IMR-90 (cell line): Measurements from ENCODE around the gene SUPV3L1. TPM values are rescaled to one million over a fixed set of nuclear protein-coding genes. Genes with fewer than 3 reads are reported as not detected.

Source experiments
- ATAC-seq: fragments of 200-7000 bp; cut with Tn5 transposase; 2 replicates; pipeline ENCODE4 v1.9.1; 2020; ENCODE audit warnings: low read depth, mild to moderate bottlenecking, moderate library complexity
- BruUV-seq: library from RNA; stranded (reverse); fragments of 400-500 nt; replicated peaks from 2 replicates; lab custom pipeline; 2021; lab: Mats Ljungman, UMichigan
- CTCF ChIA-PET: fragments of 300-600 bp; formaldehyde crosslinking; extraction: SDS; loops from one replicate; lab custom pipeline; 2021; ENCODE audit warnings: antibody characterized with exemption; lab: Yijun Ruan, JAX
- POLR2A ChIA-PET: fragments of 300-600 bp; sonication (Branson Sonifier 250); formaldehyde crosslinking; loops from one replicate; lab custom pipeline; 2022; ENCODE audit warnings: antibody characterized with exemption; ENCODE audit not compliant: unreplicated experiment; lab: Charles Lee
- DNase-seq: peaks from one replicate; pipeline ENCODE4 v3.0.0; 2013
- H2AFZ ChIP-seq: replicated peaks from 2 replicates; pipeline ENCODE3; 2013; ENCODE audit warnings: low read length, mild to moderate bottlenecking; ENCODE audit not compliant: poor library complexity
- H2AK5ac ChIP-seq: 2 replicates; pipeline ENCODE4 v1.6.1; 2013; ENCODE audit warnings: low read depth, low read length, inconsistent platforms
- H2AK9ac ChIP-seq: replicated peaks from 2 replicates; pipeline ENCODE3; 2013; ENCODE audit warnings: mild to moderate bottlenecking, low read depth, low read length, moderate library complexity; ENCODE audit not compliant: poor library complexity
- H2BK120ac ChIP-seq: 2 replicates; pipeline ENCODE4 v1.6.1; 2013; ENCODE audit warnings: low read depth, low read length, inconsistent platforms
- H2BK15ac ChIP-seq: 3 replicates; pipeline ENCODE4 v1.6.1; 2013; ENCODE audit warnings: low read depth, low read length, inconsistent platforms
- H2BK20ac ChIP-seq: 2 replicates; pipeline ENCODE4 v1.6.1; 2013; ENCODE audit warnings: low read depth, mild to moderate bottlenecking, inconsistent platforms, low read length, moderate library complexity
- H2BK5ac ChIP-seq: 2 replicates; pipeline ENCODE4 v1.6.1; 2013; ENCODE audit warnings: mild to moderate bottlenecking, low read depth, low read length, inconsistent platforms; ENCODE audit not compliant: poor library complexity, severe bottlenecking
- H3K14ac ChIP-seq: replicated peaks from 2 replicates; pipeline ENCODE4 v1.6.1; 2013; ENCODE audit warnings: low read depth, low read length, inconsistent platforms
- H3K18ac ChIP-seq: 2 replicates; pipeline ENCODE4 v1.6.1; 2013; ENCODE audit warnings: low read depth, low read length, control low read depth
- H3K23ac ChIP-seq: 2 replicates; pipeline ENCODE4 v1.6.1; 2013; ENCODE audit warnings: low read depth, low read length, inconsistent platforms
- H3K27ac ChIP-seq: 2 replicates; pipeline ENCODE4 v1.5.1; 2013; ENCODE audit warnings: mild to moderate bottlenecking, control low read depth, low read length; ENCODE audit not compliant: insufficient read depth
- H3K27me3 ChIP-seq: 2 replicates; pipeline ENCODE4 v1.6.1; 2013; ENCODE audit warnings: low read length; ENCODE audit not compliant: control insufficient read depth, insufficient read depth
- H3K36me3 ChIP-seq: 2 replicates; pipeline ENCODE4 v1.6.1; 2013; ENCODE audit warnings: low read length, mixed read lengths; ENCODE audit not compliant: control insufficient read depth, insufficient read depth
- H3K4ac ChIP-seq: 2 replicates; pipeline ENCODE4 v1.6.1; 2013; ENCODE audit warnings: low read depth, low read length, inconsistent platforms
- H3K4me1 ChIP-seq: 2 replicates; pipeline ENCODE4 v1.6.1; 2013; ENCODE audit warnings: low read length, mixed read lengths; ENCODE audit not compliant: control insufficient read depth, insufficient read depth
- H3K4me2 ChIP-seq: 2 replicates; pipeline ENCODE4 v1.6.1; 2013; ENCODE audit warnings: low read depth, mild to moderate bottlenecking, control low read depth, low read length, moderate library complexity
- H3K4me3 ChIP-seq: 2 replicates; pipeline ENCODE4 v1.5.1; 2013; ENCODE audit warnings: low read depth, mild to moderate bottlenecking, control low read depth, low read length, moderate library complexity; ENCODE audit not compliant: insufficient read depth
- H3K56ac ChIP-seq: 2 replicates; pipeline ENCODE4 v1.6.1; 2013; ENCODE audit warnings: low read length, inconsistent platforms; ENCODE audit not compliant: insufficient read depth; ENCODE audit errors: extremely low read depth
- H3K79me1 ChIP-seq, 2 experiments: 2 replicates each; pipeline ENCODE4 v1.6.1; 2013; ENCODE audit warnings: low read length in 2 of 2, inconsistent platforms in 1 of 2, low read depth in 1 of 2
- H3K9ac ChIP-seq: 2 replicates; pipeline ENCODE4 v1.6.1; 2013; ENCODE audit warnings: low read depth, low read length, control low read depth
- H3K9me1 ChIP-seq: 2 replicates; pipeline ENCODE4 v1.6.1; 2013; ENCODE audit warnings: low read length, inconsistent platforms; ENCODE audit not compliant: insufficient read depth
- H3K9me3 ChIP-seq: 2 replicates; pipeline ENCODE4 v1.6.1; 2013; ENCODE audit warnings: low read length; ENCODE audit not compliant: control insufficient read depth, insufficient read depth
- H4K20me1 ChIP-seq: 2 replicates; pipeline ENCODE4 v1.6.1; 2013; ENCODE audit warnings: low read length, inconsistent platforms; ENCODE audit not compliant: insufficient read depth
- H4K5ac ChIP-seq: 2 replicates; pipeline ENCODE4 v1.6.1; 2013; ENCODE audit warnings: mild to moderate bottlenecking, low read depth, low read length, control low read depth
- H4K8ac ChIP-seq, 2 experiments: 2 replicates each; pipeline ENCODE4 v1.6.1; 2013; ENCODE audit warnings: low read depth in 2 of 2, low read length in 2 of 2, control low read depth in 1 of 2, inconsistent platforms in 1 of 2
- H4K91ac ChIP-seq: 2 replicates; pipeline ENCODE4 v1.6.1; 2013; ENCODE audit warnings: low read depth, low read length, inconsistent platforms; ENCODE audit not compliant: insufficient read depth
- CTCF ChIP-seq: conservative IDR thresholded peaks from 2 replicates; pipeline ENCODE4 v1.5.1; 2012; ENCODE audit warnings: mild to moderate bottlenecking, low read depth, low read length, improper control_type of control experiment
- POLR2A ChIP-seq: IDR thresholded peaks from 2 replicates; pipeline ENCODE4 v1.6.1; 2012; ENCODE audit warnings: mild to moderate bottlenecking, low read depth, low read length
- USF2 ChIP-seq: fragments of 150-350 bp; IDR thresholded peaks from 2 replicates; pipeline ENCODE4 v1.6.1; 2017; ENCODE audit warnings: mild to moderate bottlenecking, antibody characterized with exemption, low read length, low read depth
- WGBS, 2 experiments: methylation state at CpG; one replicate each; pipeline versions ENCODE4 v1.1.5 to v1.1.7; 2013; ENCODE audit warnings: missing lambda C conversion rate in 2 of 2; ENCODE audit not compliant: insufficient read length in 1 of 2; ENCODE audit errors: extremely low coverage in 2 of 2; 5-methylcytosine and 5-hydroxymethylcytosine counted together
- dilution Hi-C: fragments of 300-500 bp; cut with HindIII; formaldehyde crosslinking; loops from one replicate; pipeline ENCODE4 v1.14.3; 2018; ENCODE audit warnings: low sequenced_read_pairs; ENCODE audit not compliant: unreplicated experiment
- in situ Hi-C: fragments of 300-500 bp; cut with MboI; formaldehyde crosslinking; loops from 3 replicates; pipeline ENCODE4 v1.14.3; 2019; ENCODE audit warnings: low sequenced_read_pairs, inconsistent platforms, mixed read lengths
- intact Hi-C: fragments of 100-400 bp; cut with micrococcal nuclease; formaldehyde crosslinking; loops from 2 replicates; pipeline ENCODE4 v1.10.0; 2022
- polyA plus RNA-seq, 3 experiments: library from polyadenylated mRNA; depleted of rRNA; stranded (reverse); fragments of >200 nt; gene quantifications; 2 replicates each; pipeline ENCODE4 v1.2.3, GENCODE V29; 2012; ENCODE audit warnings: low replicate concordance in 1 of 3
- total RNA-seq: library from RNA; depleted of rRNA; stranded (reverse); fragments of >200 nt; gene quantifications from 2 replicates; pipeline ENCODE4 v1.2.3, GENCODE V29; 2012

Gene SUPV3L1
- total and polyA plus RNA-seq, 2 of the 4 experiments (the other 2 are of a cell fraction): 24.4 to 26.5 TPM

GRCh38 chr10:69234447-69234846 is 54.4 kb downstream of the SUPV3L1 start:
- H3K4me3 ChIP-seq: no peak overlapping the region
- no peak overlapping the region for H2BK5ac ChIP-seq
- no peak overlapping the region for H3K56ac ChIP-seq
- ATAC-seq (no peak), DNase-seq (no peak)
- H3K27me3 ChIP-seq: no peaks in the 10 kb centered on the region
- no peak for TF ChIP-seq CTCF
- TF ChIP-seq POLR2A: no peak
- TF ChIP-seq USF2: no peak
- no peak overlapping the region for H2AFZ ChIP-seq
- BruUV-seq: no TSS peak
- H2BK15ac ChIP-seq: no peak overlapping the region
- ChIA-PET CTCF (no interaction called here), POLR2A (interaction anchor here (0.5 kb wide), 1 partner anchor 9 kb away, joined by 5 read pairs; no protein-coding TSS in a partner anchor)
- no CpG with 5 or more reads among the region's 3 CpGs for WGBS, 2 experiments
- no peak overlapping the region for H2AK5ac ChIP-seq
- H3K23ac ChIP-seq: no peak overlapping the region
- no peak overlapping the region for H4K8ac ChIP-seq
- H3K18ac ChIP-seq: no peak overlapping the region
- peaks cover 11% of the 10 kb centered on the region for H3K9me1 ChIP-seq
- H3K9me3 ChIP-seq: no peaks in the 10 kb centered on the region
- no peaks in the 10 kb centered on the region for H3K36me3 ChIP-seq
- intact Hi-C loops (no loop called here), dilution Hi-C loops (no loop called here), in situ Hi-C loops (loop anchor here (5.0 to 10.0 kb wide), 2 partner anchors 158 to 270 kb away; no protein-coding TSS in a partner anchor)
- no peak overlapping the region for H4K5ac ChIP-seq
- no peaks in the 10 kb centered on the region for H3K79me1 ChIP-seq
- H4K20me1 ChIP-seq: no peaks in the 10 kb centered on the region
- no peak overlapping the region for H3K9ac ChIP-seq
- peaks cover 2% of the 10 kb centered on the region; the same call in 1 of the 2 replicates for H3K4me1 ChIP-seq
- no peak overlapping the region for H3K14ac ChIP-seq
- no peak overlapping the region for H2BK20ac ChIP-seq
- no peak overlapping the region for H2AK9ac ChIP-seq
- H3K27ac ChIP-seq: no peak overlapping the region
- H4K91ac ChIP-seq: no peak overlapping the region
- peak overlapping the region; percentile 26; the same call in 1 of the 2 replicates for H2BK120ac ChIP-seq
- no peak overlapping the region for H3K4ac ChIP-seq
- H3K4me2 ChIP-seq: no peak overlapping the region
